Neural progenitor cell (in vitro differentiated cells): ENCODE measurements around the gene TGIF2. TPM values are rescaled to one million over a fixed set of nuclear protein-coding genes. Genes with fewer than 3 reads are reported as not detected.

ENCODE experiments used
- DNase-seq: peaks from one replicate; pipeline ENCODE4 v3.0.0-alpha.2; 2016; ENCODE audit warnings: low spot score
- H2AFZ ChIP-seq: fragments of 200-600 bp; sonication (generic); replicated peaks from 2 replicates; pipeline ENCODE4 v1.6.1; 2016; ENCODE audit warnings: antibody characterized with exemption
- H3F3A ChIP-seq: fragments of 200-600 bp; sonication (generic); 2 replicates; pipeline ENCODE4 v1.6.1; 2016; ENCODE audit warnings: antibody characterized with exemption, low read depth
- H3K27ac ChIP-seq: fragments of 200-600 bp; sonication (generic); 2 replicates; pipeline ENCODE4 v1.5.1; 2016; ENCODE audit warnings: mild to moderate bottlenecking
- H3K27me3 ChIP-seq: fragments of 200-600 bp; sonication (generic); 2 replicates; pipeline ENCODE4 v1.6.1; 2016; ENCODE audit warnings: mild to moderate bottlenecking, moderate library complexity
- H3K36me3 ChIP-seq: fragments of 200-600 bp; sonication (generic); 2 replicates; pipeline ENCODE4 v1.5.1; 2016
- H3K4me1 ChIP-seq: fragments of 200-600 bp; sonication (generic); 2 replicates; pipeline ENCODE4 v1.6.1; 2016; ENCODE audit warnings: mixed run types
- H3K4me2 ChIP-seq: fragments of 200-600 bp; sonication (generic); 2 replicates; pipeline ENCODE4 v1.6.1; 2016
- H3K4me3 ChIP-seq: fragments of 200-600 bp; sonication (generic); 2 replicates; pipeline ENCODE4 v1.5.1; 2016
- H3K79me2 ChIP-seq: fragments of 200-600 bp; sonication (generic); 2 replicates; pipeline ENCODE4 v1.6.1; 2016; ENCODE audit warnings: low read depth
- H3K9ac ChIP-seq: fragments of 200-600 bp; sonication (generic); 2 replicates; pipeline ENCODE4 v1.6.1; 2016
- H3K9me3 ChIP-seq: fragments of 200-600 bp; sonication (generic); 2 replicates; pipeline ENCODE4 v1.5.1; 2016; ENCODE audit warnings: low read depth
- H4K20me1 ChIP-seq: fragments of 200-600 bp; sonication (generic); 2 replicates; pipeline ENCODE4 v1.6.1; 2016; ENCODE audit warnings: low read depth
- H3K27ac Mint-ChIP-seq: 3 replicates; pipeline ENCODE4 v1.8.0; 2021; ENCODE audit warnings: mixed read lengths
- H3K27me3 Mint-ChIP-seq: 2 replicates; pipeline ENCODE4 v1.8.0; 2022; ENCODE audit warnings: low read depth, mild to moderate bottlenecking, inconsistent platforms, moderate library complexity, mixed read lengths; ENCODE audit not compliant: insufficient read depth
- H3K36me3 Mint-ChIP-seq: 3 replicates; pipeline ENCODE4 v1.8.0; 2021; ENCODE audit warnings: mixed read lengths
- H3K4me1 Mint-ChIP-seq: 3 replicates; pipeline ENCODE4 v1.8.0; 2021; ENCODE audit warnings: mixed read lengths
- H3K4me3 Mint-ChIP-seq: 3 replicates; pipeline ENCODE4 v1.8.0; 2021; ENCODE audit warnings: mild to moderate bottlenecking, moderate library complexity, mixed read lengths
- H3K9me3 Mint-ChIP-seq: 3 replicates; pipeline ENCODE4 v1.8.0; 2020; ENCODE audit warnings: mixed read lengths
- EZH2 ChIP-seq: fragments of 200-600 bp; sonication (generic); IDR thresholded peaks from 2 replicates; pipeline ENCODE4 v1.6.1; 2017; ENCODE audit warnings: antibody characterized with exemption, mild to moderate bottlenecking, moderate library complexity
- EZH2phosphoT487 ChIP-seq: fragments of 200-600 bp; sonication (generic); IDR thresholded peaks from 2 replicates; pipeline ENCODE4 v1.6.1; 2017; ENCODE audit warnings: antibody characterized with exemption
- total RNA-seq: library from RNA; depleted of rRNA; stranded (reverse); fragments of >200 nt; gene quantifications from 2 replicates; pipeline ENCODE4 v1.2.3, GENCODE V29; 2015; ENCODE audit warnings: low replicate concordance
- TF ChIP-seq, protein P1 (sequence below): fragments of 200-600 bp; sonication (generic); IDR thresholded peaks from 2 replicates; pipeline ENCODE4 v1.5.1; 2017; ENCODE audit warnings: antibody characterized with exemption, mild to moderate bottlenecking

Gene TGIF2
- total RNA-seq, 1 donor from 2014 or later: 67.1 TPM

DNA sequence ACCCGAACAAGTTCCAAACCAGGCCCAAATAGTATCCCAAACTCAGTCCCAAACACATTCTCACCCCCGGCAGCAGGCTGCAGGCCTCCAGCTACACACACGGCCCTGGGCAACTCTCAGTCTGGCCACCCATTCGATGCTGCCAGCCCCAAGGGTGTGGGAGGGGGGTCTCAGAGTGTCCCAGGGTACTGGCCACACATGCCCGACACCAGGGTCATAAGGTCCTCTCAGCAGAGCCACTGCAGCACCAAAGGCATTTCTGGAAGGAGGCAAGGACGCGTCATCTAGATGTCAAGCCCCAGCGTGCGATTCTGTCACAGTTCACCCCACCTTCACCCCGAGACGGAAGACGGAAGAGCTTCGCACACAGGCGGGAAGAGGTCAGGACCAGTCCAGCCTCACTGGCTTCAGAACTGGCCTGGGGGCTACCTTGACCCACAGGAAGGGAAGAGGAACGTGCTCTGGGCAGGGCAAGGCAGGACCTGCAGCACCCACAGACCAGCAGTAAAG lies 22.6 kb upstream of the TGIF2 start:
- H3F3A ChIP-seq: peaks cover 7% of the 10 kb centered on the region
- no peak overlapping the region for H3K4me3 ChIP-seq
- TF ChIP-seq, protein P1, sequence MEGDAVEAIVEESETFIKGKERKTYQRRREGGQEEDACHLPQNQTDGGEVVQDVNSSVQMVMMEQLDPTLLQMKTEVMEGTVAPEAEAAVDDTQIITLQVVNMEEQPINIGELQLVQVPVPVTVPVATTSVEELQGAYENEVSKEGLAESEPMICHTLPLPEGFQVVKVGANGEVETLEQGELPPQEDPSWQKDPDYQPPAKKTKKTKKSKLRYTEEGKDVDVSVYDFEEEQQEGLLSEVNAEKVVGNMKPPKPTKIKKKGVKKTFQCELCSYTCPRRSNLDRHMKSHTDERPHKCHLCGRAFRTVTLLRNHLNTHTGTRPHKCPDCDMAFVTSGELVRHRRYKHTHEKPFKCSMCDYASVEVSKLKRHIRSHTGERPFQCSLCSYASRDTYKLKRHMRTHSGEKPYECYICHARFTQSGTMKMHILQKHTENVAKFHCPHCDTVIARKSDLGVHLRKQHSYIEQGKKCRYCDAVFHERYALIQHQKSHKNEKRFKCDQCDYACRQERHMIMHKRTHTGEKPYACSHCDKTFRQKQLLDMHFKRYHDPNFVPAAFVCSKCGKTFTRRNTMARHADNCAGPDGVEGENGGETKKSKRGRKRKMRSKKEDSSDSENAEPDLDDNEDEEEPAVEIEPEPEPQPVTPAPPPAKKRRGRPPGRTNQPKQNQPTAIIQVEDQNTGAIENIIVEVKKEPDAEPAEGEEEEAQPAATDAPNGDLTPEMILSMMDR: no peak
- no peak for TF ChIP-seq EZH2phosphoT487
- TF ChIP-seq EZH2: no peak
- DNase-seq: no peak
- no peaks in the 10 kb centered on the region for H3K36me3 ChIP-seq
- peaks cover 15% of the 10 kb centered on the region for H4K20me1 ChIP-seq
- Mint-ChIP-seq H3K4me1 (no peaks in the 10 kb centered on the region), H3K9me3 (no peaks in the 10 kb centered on the region), H3K27me3 (peaks cover 7% of the 10 kb centered on the region), H3K36me3 (no peaks in the 10 kb centered on the region), H3K27ac (no peak overlapping the region), H3K4me3 (no peak overlapping the region)
- no peak overlapping the region for H3K4me2 ChIP-seq
- H3K79me2 ChIP-seq: no peaks in the 10 kb centered on the region
- no peaks in the 10 kb centered on the region for H3K27me3 ChIP-seq
- H3K9ac ChIP-seq: no peak overlapping the region
- no peaks in the 10 kb centered on the region for H3K9me3 ChIP-seq
- no peaks in the 10 kb centered on the region for H3K4me1 ChIP-seq
- H2AFZ ChIP-seq: no peak overlapping the region
- H3K27ac ChIP-seq: no peak overlapping the region

DNA sequence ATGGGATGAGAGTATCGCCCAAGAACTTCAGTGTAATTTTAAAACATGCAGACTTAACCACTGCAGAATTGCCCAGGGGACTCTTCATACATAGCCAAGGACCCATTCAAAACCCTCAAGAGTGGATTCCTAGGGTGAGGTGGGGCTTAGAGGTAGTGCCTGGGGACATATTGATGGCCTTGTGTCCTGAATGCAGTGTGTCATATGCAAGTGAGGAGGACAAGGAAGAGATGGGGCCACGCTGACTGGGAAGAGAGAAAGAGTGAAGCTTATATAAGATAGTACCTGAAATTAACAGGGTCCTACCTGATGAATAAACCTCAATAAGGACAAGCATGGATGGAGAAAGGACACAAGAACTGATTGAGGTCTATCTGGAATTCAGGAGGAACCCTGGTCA lies 18.1 kb upstream of the TGIF2 start:
- no peaks in the 10 kb centered on the region for H3K27me3 ChIP-seq
- no peaks in the 10 kb centered on the region for H3K9me3 ChIP-seq
- no peak overlapping the region for H3K27ac Mint-ChIP-seq
- H3K79me2 ChIP-seq: no peaks in the 10 kb centered on the region
- no peak overlapping the region for H3K27ac ChIP-seq
- H3F3A ChIP-seq: peaks cover 9% of the 10 kb centered on the region
- no peaks in the 10 kb centered on the region for H3K4me1 ChIP-seq
- no peaks in the 10 kb centered on the region for H4K20me1 ChIP-seq
- no peak overlapping the region for H3K4me3 Mint-ChIP-seq
- TF ChIP-seq, protein P1: no peak
- TF ChIP-seq EZH2: no peak
- TF ChIP-seq EZH2phosphoT487: no peak
- no peak overlapping the region for H2AFZ ChIP-seq
- H3K9me3 Mint-ChIP-seq: no peaks in the 10 kb centered on the region
- H3K4me2 ChIP-seq: no peak overlapping the region
- H3K4me1 Mint-ChIP-seq: no peaks in the 10 kb centered on the region
- DNase-seq: no peak
- H3K27me3 Mint-ChIP-seq: peaks cover 5% of the 10 kb centered on the region
- no peak overlapping the region for H3K4me3 ChIP-seq
- H3K36me3 Mint-ChIP-seq: no peaks in the 10 kb centered on the region
- no peaks in the 10 kb centered on the region for H3K36me3 ChIP-seq
- H3K9ac ChIP-seq: no peak overlapping the region

DNA sequence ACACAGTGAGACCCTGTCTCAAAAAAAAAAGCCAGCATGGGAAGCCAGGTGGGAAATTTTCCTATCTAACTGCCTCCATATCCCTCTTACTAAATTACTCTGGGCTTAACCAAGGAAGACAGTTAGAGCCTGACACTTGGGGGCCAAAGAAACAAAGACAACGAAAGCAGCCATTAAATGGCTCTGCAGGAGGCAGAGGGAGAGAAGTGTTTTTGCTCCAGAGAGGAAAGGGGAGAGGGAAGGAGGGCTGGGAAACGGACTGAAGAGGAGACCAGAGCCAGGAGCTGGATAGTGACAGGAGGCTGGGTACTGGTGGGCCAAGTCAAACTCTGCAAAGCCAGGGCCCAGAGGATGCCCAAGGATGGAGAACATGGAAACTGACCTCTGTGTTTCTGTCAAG lies 10.7 kb upstream of the TGIF2 start:
- Histone ChIP-seq H3K4me3 (no peak overlapping the region), H2AFZ (no peak overlapping the region), H3K9ac (no peak overlapping the region), H3K4me2 (peak overlapping the region; percentile 28), H4K20me1 (no peaks in the 10 kb centered on the region), H3K4me1 (peaks cover 13% of the 10 kb centered on the region), H3K9me3 (no peaks in the 10 kb centered on the region), H3F3A (peaks cover 11% of the 10 kb centered on the region), H3K27me3 (no peaks in the 10 kb centered on the region), H3K27ac (peak overlapping the region; percentile 64), H3K36me3 (no peaks in the 10 kb centered on the region), H3K79me2 (no peaks in the 10 kb centered on the region)
- Mint-ChIP-seq H3K36me3 (peaks cover 2% of the 10 kb centered on the region), H3K27ac (peak overlapping the region; percentile 18), H3K4me3 (peak overlapping the region; percentile 24), H3K27me3 (peaks cover 2% of the 10 kb centered on the region), H3K9me3 (peaks cover 9% of the 10 kb centered on the region), H3K4me1 (peaks cover 11% of the 10 kb centered on the region)
- peak; percentile 45 for DNase-seq
- TF ChIP-seq, protein P1: no peak
- TF ChIP-seq EZH2 (no peak), EZH2phosphoT487 (no peak)
